HUDEP-2 (cell line): ENCODE data around the gene ARIH2.

Source experiments
- DNase-seq, 76 experiments: peaks; one replicate each; lab custom pipeline; 2025; ENCODE audit not compliant: unreplicated experiment in 76 of 76; lab: John Stamatoyannopoulos, UW

The ARIH2 gene

DNA sequence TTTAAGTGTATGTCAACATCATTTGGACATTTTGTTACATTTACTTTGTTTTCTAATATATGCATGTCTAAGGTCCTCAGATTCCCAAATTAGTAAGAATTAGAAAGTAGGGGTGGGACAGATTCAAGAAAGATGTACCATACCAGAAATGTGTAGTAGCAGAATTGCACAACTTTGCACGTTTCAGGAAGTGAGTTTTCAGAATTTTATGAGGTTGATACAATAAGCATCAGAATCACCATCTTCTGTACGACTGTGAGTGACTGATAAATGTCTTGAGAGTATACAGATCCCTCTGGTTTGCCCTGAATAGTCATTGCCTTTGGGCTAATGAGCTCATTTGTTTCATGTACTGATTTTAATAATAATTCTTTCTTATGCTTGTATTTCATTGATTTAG lies 9.3 kb downstream of the ARIH2 start:
- DNase-seq, result no peak

DNA sequence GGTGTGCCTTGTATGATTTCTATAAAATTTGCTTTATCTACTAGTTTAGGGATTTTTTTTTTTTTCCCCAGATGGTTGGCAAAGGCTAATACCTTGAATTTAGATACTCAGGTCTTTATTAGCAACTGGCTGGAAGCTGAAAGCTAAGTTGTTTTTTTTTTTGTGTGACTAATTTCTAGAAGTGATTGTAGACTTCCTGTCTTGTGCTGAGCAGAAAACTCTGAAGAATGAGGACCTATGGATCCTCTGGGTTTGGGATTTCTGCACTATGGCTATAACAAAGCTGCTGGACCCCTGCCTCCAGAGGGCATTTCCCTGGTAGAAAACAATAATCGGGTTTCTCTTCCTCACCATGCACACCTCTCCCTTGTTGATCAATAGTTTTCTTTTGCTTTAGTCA lies 10.0 kb downstream of the ARIH2 start:
- DNase-seq, result no peak

GRCh38 chr3:48929358-48930035 lies 10.9 kb downstream of the ARIH2 start:
- DNase-seq, result no peak

GRCh38 chr3:48930590-48930989 lies 11.9 kb downstream of the ARIH2 start:
- DNase-seq, result no peak

DNA sequence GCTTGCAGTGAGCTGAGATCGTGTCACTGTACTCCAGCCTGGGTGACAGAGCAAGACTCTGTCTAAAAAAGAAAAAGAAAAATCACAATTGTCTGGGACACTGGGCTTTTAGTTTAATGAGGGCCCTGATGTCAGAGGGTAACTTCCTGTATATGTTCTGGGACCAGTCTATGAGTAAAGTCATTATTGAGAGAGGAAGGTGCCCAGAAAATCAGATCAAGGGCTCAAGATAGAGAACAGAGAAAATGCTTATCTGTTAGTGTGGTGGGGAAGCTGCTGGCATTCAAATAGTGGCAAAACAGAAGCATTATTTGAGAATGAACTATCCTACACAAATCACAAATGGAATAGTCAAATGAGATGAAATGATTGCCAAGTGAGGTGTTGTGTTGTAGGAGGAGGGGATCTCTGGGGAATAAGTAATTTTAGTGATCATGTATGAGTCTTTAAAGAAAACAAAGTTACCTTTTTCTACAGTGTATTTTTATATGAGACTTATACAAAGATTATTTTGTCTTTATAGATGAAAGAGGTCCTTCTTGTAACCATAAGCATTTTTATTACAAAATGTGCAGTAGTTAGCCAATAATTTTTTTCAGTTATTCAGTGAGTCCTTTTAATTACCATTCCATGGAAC lies 13.4 kb downstream of the ARIH2 start:
- no peak for DNase-seq

DNA sequence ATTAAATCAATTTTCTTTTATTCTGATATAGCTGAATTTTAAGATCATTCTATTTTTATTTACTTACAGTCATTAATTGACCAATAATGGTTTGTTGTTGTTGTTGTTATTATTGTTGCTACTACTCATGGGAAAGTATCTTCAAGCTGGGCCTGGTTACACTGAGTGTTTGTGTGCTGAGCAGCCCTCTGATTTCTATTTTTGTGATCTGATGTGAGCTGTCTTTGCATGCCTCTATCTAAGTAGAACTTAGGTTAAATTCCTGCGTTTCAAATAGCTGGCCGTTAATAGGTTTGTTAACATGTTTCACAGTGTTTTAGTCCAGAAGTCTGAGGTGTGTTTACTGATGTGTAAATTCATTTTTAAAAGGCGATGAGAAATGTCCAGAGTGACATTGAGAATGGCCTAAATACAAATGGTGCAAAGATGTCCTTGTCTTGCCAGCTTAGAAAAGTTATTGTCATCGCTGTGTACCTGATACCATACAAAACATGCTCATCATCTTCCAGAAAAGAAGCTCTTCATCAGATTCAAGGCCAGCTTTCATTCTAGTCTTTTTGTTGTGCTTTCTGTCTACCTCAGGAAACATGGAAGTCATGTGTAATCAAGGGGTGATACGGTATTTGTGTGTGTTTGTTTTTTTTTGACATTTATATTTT lies 15.8 kb downstream of the ARIH2 start:
- no peak for DNase-seq

DNA sequence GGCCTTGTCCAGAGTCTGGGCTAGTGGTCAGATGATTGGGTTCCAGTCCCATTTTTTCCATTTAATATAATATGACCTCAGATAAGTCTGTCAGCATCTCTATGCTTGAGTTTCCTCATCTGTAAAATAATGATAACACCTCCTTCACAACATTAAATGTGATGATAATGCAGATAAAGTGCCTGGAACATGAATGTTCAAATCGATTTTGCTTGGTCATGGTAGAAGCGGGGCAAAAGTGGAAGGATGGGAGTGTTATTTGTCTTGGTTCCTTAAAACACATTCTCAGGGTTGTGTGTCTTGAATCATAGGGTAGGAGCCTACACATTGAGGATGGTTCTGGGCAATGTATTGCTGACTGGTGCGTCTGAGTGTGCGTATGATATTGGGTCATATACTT lies 16.9 kb downstream of the ARIH2 start:
- DNase-seq, result peak in 59 of 76 experiments; percentile 3 to 89 (median 60)

DNA sequence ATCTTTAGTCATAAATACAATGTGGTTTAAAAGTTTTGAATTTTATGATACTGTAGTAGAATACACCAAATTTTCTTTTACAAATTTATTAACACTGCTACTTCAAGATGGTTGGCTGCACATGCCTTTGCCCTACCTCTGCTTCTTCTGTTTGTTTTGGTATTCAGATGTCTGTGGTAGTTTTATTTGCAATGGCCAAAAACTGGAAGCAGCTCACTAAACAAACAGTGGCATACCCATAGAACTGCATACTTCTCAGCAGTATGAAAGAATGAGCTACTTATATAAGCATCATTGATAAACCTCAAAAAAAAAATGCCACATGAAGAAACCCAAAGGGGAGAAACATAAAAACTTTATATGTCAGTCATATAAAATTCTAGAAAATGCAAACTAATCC lies 19.5 kb downstream of the ARIH2 start:
- DNase-seq, result no peak

- no peak for DNase-seq
These were observed 20.0 kb downstream of the ARIH2 start for GRCh38 chr3:48938689-48939088.

GRCh38 chr3:48945432-48945831 lies 26.8 kb downstream of the ARIH2 start:
- DNase-seq, result no peak

- DNase-seq, result no peak
These were observed 27.4 kb downstream of the ARIH2 start for GRCh38 chr3:48945891-48946549.

DNA sequence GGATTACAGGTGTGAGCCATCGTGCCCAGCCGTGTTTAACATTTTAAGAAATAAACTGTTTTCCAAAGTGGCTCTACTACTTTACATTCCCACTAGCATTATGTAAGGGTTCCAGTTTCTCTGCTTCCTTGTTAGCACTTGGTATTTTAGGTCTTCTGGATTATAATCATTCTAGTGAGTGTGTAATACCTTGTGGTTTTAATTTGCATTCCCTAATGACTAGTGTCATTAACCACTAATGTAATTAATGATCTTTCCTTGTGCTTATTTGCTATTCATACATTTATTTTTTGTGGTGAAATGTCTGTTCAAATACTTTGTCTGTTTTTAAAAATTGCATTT lies 30.7 kb downstream of the ARIH2 start:
- no peak for DNase-seq

DNA sequence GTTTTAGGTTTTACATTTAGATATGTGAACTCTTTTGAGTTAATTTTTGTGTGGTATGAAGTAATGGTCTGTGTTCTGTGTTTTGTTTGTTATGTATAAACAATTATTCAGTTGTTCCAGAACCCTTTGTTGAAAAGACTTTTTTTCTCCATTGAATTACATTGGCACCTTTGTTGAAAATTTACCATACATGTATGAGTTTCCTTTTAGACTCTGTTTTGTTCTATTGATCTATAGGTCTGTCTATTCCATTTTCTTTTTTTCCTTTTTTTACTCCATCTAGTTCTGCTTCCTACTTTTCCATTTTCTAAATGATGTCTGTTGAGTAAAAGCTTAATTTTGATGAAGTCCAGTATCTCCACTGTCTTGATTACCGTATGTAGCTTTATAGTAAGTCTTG lies 31.4 kb downstream of the ARIH2 start:
- no peak for DNase-seq

- no peak for DNase-seq
These were observed 33.1 kb downstream of the ARIH2 start for GRCh38 chr3:48951764-48952163.

- DNase-seq, result peak in 8 of 76 experiments; percentile 5 to 31 (median 15)
These were observed 34.0 kb downstream of the ARIH2 start for GRCh38 chr3:48952510-48953118.

- DNase-seq, result no peak
These were observed 38.5 kb downstream of the ARIH2 start for GRCh38 chr3:48957006-48957705.

GRCh38 chr3:48960841-48961413 lies 42.3 kb downstream of the ARIH2 start:
- no peak for DNase-seq

- DNase-seq, result no peak
These were observed 43.7 kb downstream of the ARIH2 start for GRCh38 chr3:48962340-48962739.

DNA sequence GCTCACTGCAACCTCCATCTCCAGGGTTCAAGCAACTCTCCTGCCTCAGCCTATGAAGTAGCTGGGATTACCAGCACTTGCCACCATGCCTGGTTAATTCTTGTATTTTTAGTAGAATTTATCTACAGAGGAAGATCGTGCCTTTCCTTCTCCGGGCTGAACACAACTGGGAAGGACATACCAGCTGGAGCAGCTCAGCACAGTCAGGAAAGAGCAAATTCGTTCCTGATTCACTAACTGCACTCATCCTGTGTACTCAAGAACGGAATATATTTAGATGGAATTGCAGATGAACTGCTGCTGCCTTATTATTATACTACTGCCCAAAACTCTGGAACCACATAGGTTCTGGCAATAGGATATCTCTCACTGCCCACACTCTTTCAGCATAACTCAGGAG lies 44.3 kb downstream of the ARIH2 start:
- DNase-seq, result no peak

DNA sequence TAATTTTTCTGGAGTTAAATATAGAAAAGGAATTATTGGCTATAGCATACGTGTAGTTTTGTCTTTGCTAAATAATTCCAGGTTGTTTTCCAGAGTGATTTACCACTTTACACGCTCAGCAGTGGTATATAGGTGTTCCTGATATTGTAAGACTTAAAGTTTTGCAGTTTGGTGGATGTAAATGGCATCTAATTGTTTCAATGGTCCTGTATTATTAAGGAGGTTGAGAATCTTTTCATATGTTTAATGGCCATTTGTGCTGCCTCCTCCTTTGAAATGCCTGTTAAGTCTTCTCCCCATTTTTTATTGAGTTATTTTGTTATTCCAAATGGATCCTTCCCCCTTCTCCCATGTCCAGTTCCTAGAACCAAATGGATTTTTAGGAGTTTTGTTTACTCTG lies 44.9 kb downstream of the ARIH2 start:
- DNase-seq, result no peak
